Thyroid gland (tissue), 4 donors: ENCODE results near the gene IFT43. TPM values are rescaled to one million over a fixed set of nuclear protein-coding genes. Genes with fewer than 3 reads are reported as not detected.

ENCODE experiments used
- DNase-seq, 2 donors: peaks; one replicate each; pipeline ENCODE4 v3.0.0-alpha.2; 2019
- H3K27ac ChIP-seq, 3 donors: fragments of 200-600 bp; sonication (generic); 1 replicate in 2 of 3; 2 replicates in 1 of 3; pipeline ENCODE4 v1.5.1; 2016 to 2019; ENCODE audit warnings: mild to moderate bottlenecking in 1 of 3, moderate library complexity in 1 of 3
- H3K27me3 ChIP-seq: fragments of 200-600 bp; sonication (generic); one replicate; pipeline ENCODE4 v1.5.1; 2019
- H3K36me3 ChIP-seq, 2 donors: fragments of 200-600 bp; sonication (generic); one replicate each; pipeline ENCODE4 v1.5.1; 2016 to 2019
- H3K4me1 ChIP-seq, 2 donors: fragments of 200-600 bp; sonication (generic); one replicate each; pipeline ENCODE4 v1.5.1; 2017 to 2019
- H3K4me3 ChIP-seq, 3 donors: fragments of 200-600 bp; sonication (generic); replicated peaks in 1 of 3; 1 replicate in 2 of 3; 2 replicates in 1 of 3; pipeline ENCODE4 v1.5.1; 2016; ENCODE audit warnings: mild to moderate bottlenecking in 1 of 3
- H3K9me3 ChIP-seq: fragments of 200-600 bp; sonication (generic); one replicate; pipeline ENCODE4 v1.5.1; 2017
- CTCF ChIP-seq, 6 experiments: fragments of 200-600 bp in 3 of 6; fragments of 450-650 bp in 3 of 6; sonication (generic) in 3 of 6; IDR thresholded peaks; one replicate each; pipeline ENCODE4 v1.5.1; 2016 to 2019; ENCODE audit warnings: antibody characterized with exemption in 6 of 6, mild to moderate bottlenecking in 2 of 6, inconsistent platforms in 1 of 6, moderate library complexity in 1 of 6
- POLR2A ChIP-seq, 2 donors: fragments of 450-650 bp; IDR thresholded peaks; one replicate each; pipeline ENCODE4 v1.6.1; 2017; ENCODE audit warnings: antibody characterized with exemption in 2 of 2, mild to moderate bottlenecking in 2 of 2, moderate library complexity in 1 of 2
- WGBS, 2 donors: methylation state at CpG; one replicate each; pipeline ENCODE4 v1.1.5; 2017; 5-methylcytosine and 5-hydroxymethylcytosine counted together
- intact Hi-C: fragments of 100-400 bp; cut with DNase I; formaldehyde crosslinking; loops from one replicate; pipeline ENCODE4 v1.15.1; 2023
- total RNA-seq, 4 donors: library from RNA; depleted of rRNA; stranded (reverse); fragments of >200 nt; gene quantifications; one replicate each; pipeline ENCODE4 v1.2.3, GENCODE V29; 2016

IFT43 gene
- total RNA-seq, 4 donors from 2014 or later: 39.0 to 59.8 (median 52.4) TPM

DNA sequence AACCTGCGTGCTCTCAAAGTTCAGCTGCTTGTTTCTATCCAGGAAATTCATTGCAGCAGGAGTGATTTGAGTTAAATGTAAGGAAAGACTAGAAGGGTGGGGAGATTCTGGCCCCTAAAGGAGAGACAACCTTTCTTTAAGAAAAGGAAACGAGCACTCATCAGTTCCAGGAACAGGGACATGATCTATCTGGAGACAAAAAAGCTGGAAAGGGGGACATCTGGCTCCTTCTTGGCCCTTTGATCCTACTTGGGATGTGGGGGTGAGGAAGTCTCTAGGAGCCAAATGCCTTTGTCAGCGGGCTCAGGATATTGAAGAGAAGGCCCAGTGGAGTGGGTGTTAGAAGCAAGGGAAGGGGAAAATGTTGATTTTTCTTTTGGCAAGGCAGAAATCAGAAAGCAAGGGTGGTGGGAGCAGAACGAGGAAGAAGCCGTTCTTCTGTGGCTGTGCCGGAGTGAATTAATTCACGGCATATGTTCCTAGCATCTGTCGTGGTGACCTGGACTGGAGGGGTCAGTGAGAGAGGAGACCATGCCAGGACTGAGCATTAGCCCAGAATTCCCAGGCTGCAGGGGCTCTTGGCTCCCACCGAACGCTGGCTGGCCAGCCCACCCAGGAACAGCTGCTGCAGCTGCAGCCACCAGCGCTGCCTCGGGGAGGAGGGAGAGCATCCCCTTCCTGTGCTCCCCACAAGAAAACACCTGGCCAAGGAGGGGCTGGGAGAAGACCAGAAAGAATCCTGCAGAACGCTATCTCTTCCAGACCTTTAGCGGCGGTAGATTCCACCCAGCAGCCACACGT lies 103.4 kb downstream of the IFT43 start:
- no peak for DNase-seq
- TF ChIP-seq CTCF (IDR thresholded peaks at IDR 0.05) (no peak), POLR2A (IDR thresholded peaks at IDR 0.05) (no peak)
- H3K4me3 ChIP-seq: no peak overlapping the region
- H3K36me3 ChIP-seq: no peaks in the 10 kb centered on the region
- WGBS, 2 donors: 55 to 68% methylated on average over 16 of the region's 16 CpGs
- intact Hi-C loops: no loop called here
- no peaks in the 10 kb centered on the region for H3K27me3 ChIP-seq
- no peak overlapping the region for H3K27ac ChIP-seq
- H3K9me3 ChIP-seq: no peaks in the 10 kb centered on the region
- no peaks in the 10 kb centered on the region for H3K4me1 ChIP-seq

GRCh38 chr14:76089575-76089974 lies 104.0 kb downstream of the IFT43 start:
- WGBS, 2 donors: 77 to 80% methylated on average over 6 of the region's 6 CpGs
- Histone ChIP-seq H3K4me3 (no peak overlapping the region), H3K27me3 (no peaks in the 10 kb centered on the region), H3K9me3 (no peaks in the 10 kb centered on the region), H3K36me3 (no peaks in the 10 kb centered on the region), H3K27ac (no peak overlapping the region), H3K4me1 (no peaks in the 10 kb centered on the region)
- TF ChIP-seq POLR2A (IDR thresholded peaks at IDR 0.05): no peak
- no peak for TF ChIP-seq CTCF (IDR thresholded peaks at IDR 0.05)
- intact Hi-C loops: no loop called here
- DNase-seq: no peak

DNA sequence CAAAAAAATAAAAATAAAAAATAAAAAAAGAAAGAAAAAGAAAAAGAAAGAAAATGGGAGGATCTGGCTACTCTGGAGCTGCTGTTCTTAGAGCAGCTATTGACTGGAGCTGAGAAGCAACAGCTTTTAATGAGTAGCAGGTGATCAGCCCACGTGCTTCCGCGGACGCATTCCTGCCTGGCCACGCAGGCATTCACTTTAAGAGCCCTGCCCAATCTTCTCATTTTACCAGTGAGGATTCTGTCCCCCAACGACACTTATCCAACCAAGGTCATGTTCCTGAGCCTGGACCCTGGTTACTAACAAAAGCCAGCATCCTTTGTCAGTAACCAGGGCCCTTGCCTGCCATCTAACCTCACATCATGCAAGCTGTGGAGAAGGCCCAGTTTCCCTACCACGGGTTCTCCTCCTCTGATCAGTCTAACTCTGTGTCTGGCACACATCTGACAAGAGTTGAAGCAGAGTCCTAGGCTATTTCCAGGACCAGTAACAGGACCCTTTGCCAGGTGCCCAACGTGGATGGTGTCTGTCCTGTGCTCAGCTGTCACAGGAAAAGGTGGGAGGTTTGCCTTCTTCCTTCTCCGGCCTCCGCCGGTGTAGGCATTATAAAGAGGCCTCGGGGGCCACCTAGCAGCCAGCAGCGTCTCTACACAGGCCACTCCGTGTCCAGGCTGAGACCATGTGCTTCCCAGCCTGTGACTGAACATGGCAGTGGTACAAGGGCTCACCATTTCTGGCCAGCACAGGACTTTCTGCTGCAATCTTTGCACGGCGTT lies 105.2 kb downstream of the IFT43 start:
- TF ChIP-seq POLR2A (IDR thresholded peaks at IDR 0.05) (no peak), CTCF (IDR thresholded peaks at IDR 0.05) (no peak)
- no peaks in the 10 kb centered on the region for H3K9me3 ChIP-seq
- H3K4me3 ChIP-seq: no peak overlapping the region
- no peak overlapping the region for H3K27ac ChIP-seq
- no peaks in the 10 kb centered on the region for H3K4me1 ChIP-seq
- intact Hi-C loops: no loop called here
- 67 to 74% methylated on average over 16 of the region's 16 CpGs for WGBS, 2 donors
- H3K27me3 ChIP-seq: no peaks in the 10 kb centered on the region
- DNase-seq: peak in 1 of 2 donors; percentile 9
- H3K36me3 ChIP-seq: no peaks in the 10 kb centered on the region

DNA sequence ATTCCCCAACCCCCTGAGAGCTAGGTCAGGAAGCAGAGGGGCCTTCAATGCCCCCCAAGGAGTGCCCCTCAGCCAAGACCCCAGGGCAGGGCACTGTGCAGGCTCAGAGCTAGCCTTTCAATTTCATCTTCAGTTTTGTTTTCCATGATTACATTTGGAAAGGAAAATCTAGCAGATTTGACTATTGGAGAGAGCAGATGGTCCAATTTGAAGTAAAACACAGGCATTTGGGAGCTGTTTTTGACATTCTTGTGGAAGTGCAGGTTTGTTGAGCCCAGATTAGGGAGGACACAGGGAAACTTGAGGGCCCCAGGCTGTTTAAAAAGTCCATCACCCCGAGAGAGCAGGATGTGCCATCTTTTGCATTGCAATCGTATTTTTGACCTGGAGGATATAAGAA lies 107.5 kb downstream of the IFT43 start:
- DNase-seq: no peak
- 79 to 85% methylated on average over 2 of the region's 2 CpGs for WGBS, 2 donors
- Histone ChIP-seq H3K9me3 (no peaks in the 10 kb centered on the region), H3K27ac (no peak overlapping the region), H3K4me3 (no peak overlapping the region), H3K4me1 (no peaks in the 10 kb centered on the region), H3K36me3 (no peaks in the 10 kb centered on the region), H3K27me3 (no peaks in the 10 kb centered on the region)
- intact Hi-C loops: no loop called here
- TF ChIP-seq POLR2A (IDR thresholded peaks at IDR 0.05) (no peak), CTCF (IDR thresholded peaks at IDR 0.05) (no peak)

DNA sequence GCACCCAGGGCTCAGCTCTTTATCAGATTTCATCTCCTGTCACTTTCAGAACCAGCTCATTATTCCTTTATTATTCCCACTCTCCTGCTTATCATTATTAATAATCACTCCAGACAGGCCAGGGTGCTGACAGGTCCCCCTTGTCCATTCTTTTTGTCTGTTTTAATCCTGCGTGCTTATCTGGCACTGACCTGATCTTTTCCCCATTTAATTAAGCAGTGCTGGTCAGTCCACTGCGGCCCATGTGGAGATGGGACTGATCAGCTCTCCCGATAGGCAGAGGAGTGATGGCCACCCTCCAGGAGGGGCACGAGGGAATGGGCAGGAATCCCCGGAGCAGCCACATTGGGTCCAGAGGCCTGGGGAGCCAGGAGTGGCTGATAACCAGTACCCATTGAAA lies 110.7 kb downstream of the IFT43 start:
- intact Hi-C loops: no loop called here
- no peaks in the 10 kb centered on the region for H3K9me3 ChIP-seq
- TF ChIP-seq POLR2A (IDR thresholded peaks at IDR 0.05): no peak
- TF ChIP-seq CTCF (IDR thresholded peaks at IDR 0.05): no peak
- H3K27me3 ChIP-seq: no peaks in the 10 kb centered on the region
- no peak overlapping the region for H3K27ac ChIP-seq
- WGBS, 2 donors: 88 to 97% methylated on average over 5 of the region's 5 CpGs
- DNase-seq: no peak
- H3K36me3 ChIP-seq: no peaks in the 10 kb centered on the region
- no peaks in the 10 kb centered on the region for H3K4me1 ChIP-seq
- H3K4me3 ChIP-seq: no peak overlapping the region
